HepG2 (cell line): ENCODE results near the gene ETHE1. TPM values are rescaled to one million over a fixed set of nuclear protein-coding genes. Genes with fewer than 3 reads are reported as not detected.

Experiments used
- CENPX ChIP-seq: sonication (generic); formaldehyde crosslinking; IDR thresholded peaks from 2 replicates; pipeline ENCODE4 v1.9.0; 2021; ENCODE audit warnings: mild to moderate bottlenecking, missing genetic modification reagents, moderate library complexity
- DNMT1 ChIP-seq: sonication (generic); formaldehyde crosslinking; IDR thresholded peaks from 2 replicates; pipeline ENCODE4 v1.5.1; 2020; ENCODE audit warnings: mild to moderate bottlenecking, missing genetic modification reagents
- GATA4 ChIP-seq: sonication (generic); IDR thresholded peaks from 2 replicates; pipeline ENCODE4 v1.6.1; 2016; ENCODE audit warnings: antibody characterized with exemption, low read depth, borderline replicate concordance
- HNRNPLL ChIP-seq: fragments of 200-400 bp; formaldehyde crosslinking; IDR thresholded peaks from 2 replicates; pipeline ENCODE4 v1.6.1; 2017; ENCODE audit warnings: mild to moderate bottlenecking, low read depth, low read length; ENCODE audit not compliant: poor library complexity, severe bottlenecking
- KLF12 ChIP-seq: sonication (generic); formaldehyde crosslinking; IDR thresholded peaks from 2 replicates; pipeline ENCODE4 v1.4.0; 2020; ENCODE audit warnings: missing genetic modification reagents, borderline replicate concordance
- MEF2D ChIP-seq: sonication (generic); formaldehyde crosslinking; IDR thresholded peaks from 2 replicates; pipeline ENCODE4 v1.5.1; 2020; ENCODE audit warnings: mild to moderate bottlenecking, missing genetic modification reagents
- NFKB2 ChIP-seq: sonication (generic); formaldehyde crosslinking; IDR thresholded peaks from 2 replicates; pipeline ENCODE4 v1.4.0; 2020; ENCODE audit warnings: missing genetic modification reagents, borderline replicate concordance
- NONO ChIP-seq, 2 experiments: fragments of 450-650 bp in 1 of 2; sonication (generic) in 1 of 2; formaldehyde crosslinking in 1 of 2; IDR thresholded peaks in 1 of 2; conservative IDR thresholded peaks in 1 of 2; 2 replicates each; pipeline versions ENCODE4 v1.6.1 to v1.8.0; 2017 to 2022; ENCODE audit warnings: mild to moderate bottlenecking in 1 of 2, missing genetic modification reagents in 1 of 2, moderate library complexity in 1 of 2
- PAX8 ChIP-seq: sonication (generic); formaldehyde crosslinking; IDR thresholded peaks from 2 replicates; pipeline ENCODE4 v1.8.0; 2022; ENCODE audit warnings: mild to moderate bottlenecking, missing genetic modification reagents, borderline replicate concordance
- PHF8 ChIP-seq: sonication (generic); formaldehyde crosslinking; IDR thresholded peaks from 2 replicates; pipeline ENCODE4 v1.5.0; 2020; ENCODE audit warnings: missing genetic modification reagents
- POLR2A ChIP-seq, 2 experiments: IDR thresholded peaks; 2 replicates each; pipeline ENCODE4 v1.6.1; 2011; ENCODE audit warnings: low read depth in 2 of 2, low read length in 2 of 2, mild to moderate bottlenecking in 1 of 2, moderate library complexity in 1 of 2; ENCODE audit not compliant: insufficient read depth in 1 of 2
- POLR2AphosphoS5 ChIP-seq: IDR thresholded peaks from 2 replicates; pipeline ENCODE4 v1.6.1; 2012; ENCODE audit warnings: low read depth, low read length
- SALL2 ChIP-seq: sonication (generic); formaldehyde crosslinking; IDR thresholded peaks from 2 replicates; pipeline ENCODE4 v1.8.1; 2023; ENCODE audit warnings: mild to moderate bottlenecking, missing genetic modification reagents, inconsistent platforms
- SP1 ChIP-seq, 2 experiments: fragments of 450-650 bp in 1 of 2; sonication (generic) in 1 of 2; formaldehyde crosslinking in 1 of 2; IDR thresholded peaks; 2 replicates each; pipeline versions ENCODE4 v1.4.0 to v1.6.1; 2016 to 2020; ENCODE audit warnings: missing genetic modification reagents in 1 of 2
- SP4 ChIP-seq: sonication (generic); formaldehyde crosslinking; IDR thresholded peaks from 2 replicates; pipeline ENCODE4 v1.8.1; 2023; ENCODE audit warnings: mild to moderate bottlenecking, missing genetic modification reagents
- TBX2 ChIP-seq: sonication (generic); formaldehyde crosslinking; IDR thresholded peaks from 2 replicates; pipeline ENCODE4 v1.5.0; 2020; ENCODE audit warnings: missing genetic modification reagents, mild to moderate bottlenecking, borderline replicate concordance
- XBP1 ChIP-seq: sonication (generic); formaldehyde crosslinking; IDR thresholded peaks from 2 replicates; pipeline ENCODE4 v1.5.0; 2020; ENCODE audit warnings: missing genetic modification reagents
- ZFY ChIP-seq: sonication (generic); formaldehyde crosslinking; IDR thresholded peaks from 2 replicates; pipeline ENCODE4 v1.4.0; 2020; ENCODE audit warnings: missing genetic modification reagents
- ZNF264 ChIP-seq: sonication (generic); formaldehyde crosslinking; IDR thresholded peaks from 2 replicates; pipeline ENCODE4 v1.4.0; 2020; ENCODE audit warnings: missing genetic modification reagents
- polyA plus RNA-seq, 8 experiments: library from polyadenylated mRNA; depleted of rRNA in 3 of 8; stranded (reverse) in 7 of 8; unstranded in 1 of 8; fragments of >200 nt; fragmentation: Illumina TruSeq in 4 of 8; extraction: Trizol in 4 of 8; gene quantifications; 2 replicates each; pipeline versions ENCODE4 v1.2.1 to v1.2.3, GENCODE V29; 2011 to 2016; ENCODE audit warnings: low read depth in 4 of 8, missing spikeins in 1 of 8, mixed read lengths in 1 of 8; ENCODE audit not compliant: insufficient read depth in 1 of 8
- total RNA-seq, 5 experiments: library from RNA; depleted of rRNA; stranded (reverse); fragments of >200 nt; fragmentation: Illumina TruSeq; extraction: Trizol; gene quantifications; 2 replicates each; pipeline ENCODE4 v1.2.3, GENCODE V29; 2016; ENCODE audit warnings: low read depth in 1 of 5
- TF ChIP-seq, protein P1 (sequence below), 2 experiments: sonication (generic) in 1 of 2; formaldehyde crosslinking in 1 of 2; IDR thresholded peaks; 2 replicates each; pipeline versions ENCODE4 v1.4.0 to v1.6.1; 2018 to 2020; ENCODE audit warnings: missing genetic modification reagents in 2 of 2, borderline replicate concordance in 1 of 2, low read depth in 1 of 2, mild to moderate bottlenecking in 1 of 2, missing biosample characterization in 1 of 2
- TF ChIP-seq, protein P2 (sequence below): sonication (generic); formaldehyde crosslinking; IDR thresholded peaks from 2 replicates; pipeline ENCODE4 v1.5.1; 2020; ENCODE audit warnings: mild to moderate bottlenecking, missing genetic modification reagents, moderate library complexity

The ETHE1 gene
- total and polyA plus RNA-seq, 2 of the 13 experiments (the other 11 are each of a cell fraction or from before 2014, with no cell fraction given), result 32.5 to 58.4 TPM

- TF ChIP-seq ZFY (CRISPR knock-in tag) (peak; percentile 54), MEF2D (CRISPR knock-in tag) (0 out of 2 replicates have a peak, but pooled peaks have one; percentile 10), KLF12 (CRISPR knock-in tag) (0 out of 2 replicates have a peak, but pooled peaks have one; percentile 24), NFKB2 (CRISPR knock-in tag) (0 out of 2 replicates have a peak, but pooled peaks have one; percentile 55), HNRNPLL (peak; percentile 65), SP4 (CRISPR knock-in tag) (peak; percentile 91), XBP1 (CRISPR knock-in tag) (0 out of 2 replicates have a peak, but pooled peaks have one; percentile 19), GATA4 (no peak), SALL2 (peak; percentile 82), PAX8 (0 out of 2 replicates have a peak, but pooled peaks have one; percentile 56), DNMT1 (no peak), ZNF264 (no peak), CENPX (CRISPR knock-in tag) (no peak), SP1 (IDR thresholded peaks at IDR 0.05) (0 out of 2 replicates have a peak, but pooled peaks have one; percentile 9), SP1 (CRISPR knock-in tag; IDR thresholded peaks at IDR 0.05) (peak; percentile 69), POLR2A (IDR thresholded peaks at IDR 0.05; ENCODE audit: insufficient read depth in 1 of 2, low read depth in 2 of 2, low read length in 2 of 2) (peak in 1 of 2 experiments; percentile 47; a peak in 2 of 4 replicates), NONO (IDR thresholded peaks at IDR 0.05) (no peak), NONO (CRISPR knock-in tag; conservative IDR thresholded peaks at IDR 0.05) (peak; percentile 67), POLR2AphosphoS5 (peak; percentile 42), TBX2 (CRISPR knock-in tag) (0 out of 2 replicates have a peak, but pooled peaks have one; percentile 10), PHF8 (CRISPR knock-in tag) (peak; percentile 59)
- TF ChIP-seq, protein P1, sequence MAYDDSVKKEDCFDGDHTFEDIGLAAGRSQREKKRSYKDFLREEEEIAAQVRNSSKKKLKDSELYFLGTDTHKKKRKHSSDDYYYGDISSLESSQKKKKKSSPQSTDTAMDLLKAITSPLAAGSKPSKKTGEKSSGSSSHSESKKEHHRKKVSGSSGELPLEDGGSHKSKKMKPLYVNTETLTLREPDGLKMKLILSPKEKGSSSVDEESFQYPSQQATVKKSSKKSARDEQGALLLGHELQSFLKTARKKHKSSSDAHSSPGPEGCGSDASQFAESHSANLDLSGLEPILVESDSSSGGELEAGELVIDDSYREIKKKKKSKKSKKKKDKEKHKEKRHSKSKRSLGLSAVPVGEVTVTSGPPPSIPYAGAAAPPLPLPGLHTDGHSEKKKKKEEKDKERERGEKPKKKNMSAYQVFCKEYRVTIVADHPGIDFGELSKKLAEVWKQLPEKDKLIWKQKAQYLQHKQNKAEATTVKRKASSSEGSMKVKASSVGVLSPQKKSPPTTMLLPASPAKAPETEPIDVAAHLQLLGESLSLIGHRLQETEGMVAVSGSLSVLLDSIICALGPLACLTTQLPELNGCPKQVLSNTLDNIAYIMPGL (CRISPR knock-in tag; IDR thresholded peaks at IDR 0.05; ENCODE audit: borderline replicate concordance in 1 of 2, low read depth in 1 of 2), result peak in 1 of 2 experiments; percentile 66; a peak in 1 of 4 replicates
- TF ChIP-seq, protein P2, sequence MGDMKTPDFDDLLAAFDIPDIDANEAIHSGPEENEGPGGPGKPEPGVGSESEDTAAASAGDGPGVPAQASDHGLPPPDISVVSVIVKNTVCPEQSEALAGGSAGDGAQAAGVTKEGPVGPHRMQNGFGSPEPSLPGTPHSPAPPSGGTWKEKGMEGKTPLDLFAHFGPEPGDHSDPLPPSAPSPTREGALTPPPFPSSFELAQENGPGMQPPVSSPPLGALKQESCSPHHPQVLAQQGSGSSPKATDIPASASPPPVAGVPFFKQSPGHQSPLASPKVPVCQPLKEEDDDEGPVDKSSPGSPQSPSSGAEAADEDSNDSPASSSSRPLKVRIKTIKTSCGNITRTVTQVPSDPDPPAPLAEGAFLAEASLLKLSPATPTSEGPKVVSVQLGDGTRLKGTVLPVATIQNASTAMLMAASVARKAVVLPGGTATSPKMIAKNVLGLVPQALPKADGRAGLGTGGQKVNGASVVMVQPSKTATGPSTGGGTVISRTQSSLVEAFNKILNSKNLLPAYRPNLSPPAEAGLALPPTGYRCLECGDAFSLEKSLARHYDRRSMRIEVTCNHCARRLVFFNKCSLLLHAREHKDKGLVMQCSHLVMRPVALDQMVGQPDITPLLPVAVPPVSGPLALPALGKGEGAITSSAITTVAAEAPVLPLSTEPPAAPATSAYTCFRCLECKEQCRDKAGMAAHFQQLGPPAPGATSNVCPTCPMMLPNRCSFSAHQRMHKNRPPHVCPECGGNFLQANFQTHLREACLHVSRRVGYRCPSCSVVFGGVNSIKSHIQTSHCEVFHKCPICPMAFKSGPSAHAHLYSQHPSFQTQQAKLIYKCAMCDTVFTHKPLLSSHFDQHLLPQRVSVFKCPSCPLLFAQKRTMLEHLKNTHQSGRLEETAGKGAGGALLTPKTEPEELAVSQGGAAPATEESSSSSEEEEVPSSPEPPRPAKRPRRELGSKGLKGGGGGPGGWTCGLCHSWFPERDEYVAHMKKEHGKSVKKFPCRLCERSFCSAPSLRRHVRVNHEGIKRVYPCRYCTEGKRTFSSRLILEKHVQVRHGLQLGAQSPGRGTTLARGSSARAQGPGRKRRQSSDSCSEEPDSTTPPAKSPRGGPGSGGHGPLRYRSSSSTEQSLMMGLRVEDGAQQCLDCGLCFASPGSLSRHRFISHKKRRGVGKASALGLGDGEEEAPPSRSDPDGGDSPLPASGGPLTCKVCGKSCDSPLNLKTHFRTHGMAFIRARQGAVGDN (CRISPR knock-in tag), result peak; percentile 64; the same call in 1 of the 2 replicates
These were observed 63.4 kb downstream of the ETHE1 start (continued) for GRCh38 chr19:43463381-43464133.
